Suprapubic skin (tissue), 4 donors: ENCODE results near the gene SLFN13. TPM values are rescaled to one million over a fixed set of nuclear protein-coding genes. Genes with fewer than 3 reads are reported as not detected.

Source experiments
- DNase-seq, 2 donors: peaks; one replicate each; pipeline ENCODE4 v3.0.0-alpha.2; 2019; ENCODE audit warnings: low spot score in 2 of 2
- H3K27ac ChIP-seq: fragments of 200-600 bp; sonication (generic); one replicate; pipeline ENCODE4 v1.5.1; 2019
- H3K27me3 ChIP-seq: fragments of 200-600 bp; sonication (generic); one replicate; pipeline ENCODE4 v1.5.1; 2019
- H3K36me3 ChIP-seq: fragments of 200-600 bp; sonication (generic); one replicate; pipeline ENCODE4 v1.5.1; 2019
- H3K4me1 ChIP-seq: fragments of 200-600 bp; sonication (generic); one replicate; pipeline ENCODE4 v1.5.1; 2019
- H3K4me3 ChIP-seq: fragments of 200-600 bp; sonication (generic); one replicate; pipeline ENCODE4 v1.5.1; 2019; ENCODE audit warnings: mild to moderate bottlenecking
- H3K9me3 ChIP-seq: fragments of 200-600 bp; sonication (generic); one replicate; pipeline ENCODE4 v1.5.1; 2019
- CTCF ChIP-seq, 2 donors: fragments of 200-600 bp in 1 of 2; fragments of 450-650 bp in 1 of 2; sonication (generic) in 1 of 2; IDR thresholded peaks; one replicate each; pipeline ENCODE4 v1.5.1; 2016 to 2019; ENCODE audit warnings: antibody characterized with exemption in 2 of 2, mild to moderate bottlenecking in 1 of 2, moderate library complexity in 1 of 2
- EP300 ChIP-seq: sonication (generic); formaldehyde crosslinking; IDR thresholded peaks from one replicate; pipeline ENCODE4 v1.6.1; 2017; ENCODE audit warnings: antibody characterized with exemption
- POLR2A ChIP-seq, 2 donors: fragments of 450-650 bp; IDR thresholded peaks; one replicate each; pipeline ENCODE4 v1.6.1; 2017; ENCODE audit warnings: antibody characterized with exemption in 2 of 2, mild to moderate bottlenecking in 2 of 2, moderate library complexity in 2 of 2
- POLR2AphosphoS5 ChIP-seq, 3 donors: sonication (generic); formaldehyde crosslinking; IDR thresholded peaks; one replicate each; pipeline ENCODE4 v1.6.1; 2017; ENCODE audit warnings: antibody characterized with exemption in 3 of 3
- WGBS: methylation state at CpG from one replicate; pipeline ENCODE4 v1.1.5; 2018; 5-methylcytosine and 5-hydroxymethylcytosine counted together
- total RNA-seq, 4 donors: library from RNA; depleted of rRNA; stranded (reverse); fragments of >200 nt; gene quantifications; one replicate each; pipeline ENCODE4 v1.1.0, GENCODE V29; 2016

The SLFN13 gene
- total RNA-seq, 4 donors from 2014 or later, result 2.2 to 7.8 (median 6.0) TPM

- Histone ChIP-seq H3K27ac (no peak overlapping the region), H3K9me3 (no peaks in the 10 kb centered on the region), H3K4me3 (peak overlapping the region; percentile 59), H3K36me3 (no peaks in the 10 kb centered on the region), H3K27me3 (peaks cover 80% of the 10 kb centered on the region), H3K4me1 (peaks cover 19% of the 10 kb centered on the region)
- peak in 1 of 2 donors; percentile 75 for DNase-seq
- WGBS, result 16% methylated on average over 24 of the region's 42 CpGs
- TF ChIP-seq POLR2AphosphoS5 (IDR thresholded peaks at IDR 0.05) (no peak), CTCF (IDR thresholded peaks at IDR 0.05) (no peak), POLR2A (IDR thresholded peaks at IDR 0.05) (no peak), EP300 (no peak)
These were observed 38.6 kb upstream of the SLFN13 start for GRCh38 chr17:35486920-35487732.

- H3K4me1 ChIP-seq, result no peaks in the 10 kb centered on the region
- no peaks in the 10 kb centered on the region for H3K36me3 ChIP-seq
- no peaks in the 10 kb centered on the region for H3K9me3 ChIP-seq
- DNase-seq, result no peak
- WGBS, result 78% methylated on average over 5 of the region's 5 CpGs
- no peak overlapping the region for H3K27ac ChIP-seq
- peaks cover 50% of the 10 kb centered on the region for H3K27me3 ChIP-seq
- TF ChIP-seq POLR2AphosphoS5 (IDR thresholded peaks at IDR 0.05), result no peak
- no peak for TF ChIP-seq EP300
- TF ChIP-seq CTCF (IDR thresholded peaks at IDR 0.05), result no peak
- no peak for TF ChIP-seq POLR2A (IDR thresholded peaks at IDR 0.05)
- H3K4me3 ChIP-seq, result no peak overlapping the region
These were observed 30.7 kb upstream of the SLFN13 start for GRCh38 chr17:35479271-35479670.

GRCh38 chr17:35477248-35477647 is 28.7 kb upstream of the SLFN13 start:
- Histone ChIP-seq H3K9me3 (no peaks in the 10 kb centered on the region), H3K4me1 (no peaks in the 10 kb centered on the region), H3K36me3 (no peaks in the 10 kb centered on the region), H3K27ac (no peak overlapping the region), H3K27me3 (peaks cover 40% of the 10 kb centered on the region), H3K4me3 (no peak overlapping the region)
- TF ChIP-seq EP300 (no peak), CTCF (IDR thresholded peaks at IDR 0.05) (no peak), POLR2AphosphoS5 (IDR thresholded peaks at IDR 0.05) (no peak), POLR2A (IDR thresholded peaks at IDR 0.05) (no peak)
- WGBS, result 75% methylated on average over 5 of the region's 5 CpGs
- DNase-seq, result no peak

- Histone ChIP-seq H3K36me3 (no peaks in the 10 kb centered on the region), H3K27ac (no peak overlapping the region), H3K4me1 (no peaks in the 10 kb centered on the region), H3K4me3 (no peak overlapping the region), H3K9me3 (no peaks in the 10 kb centered on the region), H3K27me3 (peaks cover 38% of the 10 kb centered on the region)
- 87% methylated on average over 2 of the region's 2 CpGs for WGBS
- DNase-seq, result no peak
- no peak for TF ChIP-seq CTCF (IDR thresholded peaks at IDR 0.05)
- TF ChIP-seq POLR2A (IDR thresholded peaks at IDR 0.05), result no peak
- TF ChIP-seq EP300, result no peak
- TF ChIP-seq POLR2AphosphoS5 (IDR thresholded peaks at IDR 0.05), result no peak
These were observed 27.8 kb upstream of the SLFN13 start for GRCh38 chr17:35476283-35476820.

GRCh38 chr17:35468475-35468874 is 19.9 kb upstream of the SLFN13 start:
- H3K27ac ChIP-seq, result no peak overlapping the region
- 69% methylated on average over 4 of the region's 4 CpGs for WGBS
- no peaks in the 10 kb centered on the region for H3K36me3 ChIP-seq
- peaks cover 14% of the 10 kb centered on the region for H3K27me3 ChIP-seq
- H3K9me3 ChIP-seq, result no peaks in the 10 kb centered on the region
- DNase-seq, result no peak
- no peak overlapping the region for H3K4me3 ChIP-seq
- no peak for TF ChIP-seq EP300
- TF ChIP-seq POLR2A (IDR thresholded peaks at IDR 0.05), result no peak
- no peak for TF ChIP-seq POLR2AphosphoS5 (IDR thresholded peaks at IDR 0.05)
- no peak for TF ChIP-seq CTCF (IDR thresholded peaks at IDR 0.05)
- no peaks in the 10 kb centered on the region for H3K4me1 ChIP-seq
